NCI-H2081 (cell line): ENCODE measurements around the gene IGDCC3.
"Not testable (repeated sequence)": the region's sequence is repeated elsewhere in the genome, so short reads cannot be mapped to it uniquely, and the experiment has no call there.

ENCODE experiments used
- DNase-seq, 2 experiments: peaks; one replicate each; lab custom pipeline; 2025; lab: John Stamatoyannopoulos, UW

Gene IGDCC3

DNA sequence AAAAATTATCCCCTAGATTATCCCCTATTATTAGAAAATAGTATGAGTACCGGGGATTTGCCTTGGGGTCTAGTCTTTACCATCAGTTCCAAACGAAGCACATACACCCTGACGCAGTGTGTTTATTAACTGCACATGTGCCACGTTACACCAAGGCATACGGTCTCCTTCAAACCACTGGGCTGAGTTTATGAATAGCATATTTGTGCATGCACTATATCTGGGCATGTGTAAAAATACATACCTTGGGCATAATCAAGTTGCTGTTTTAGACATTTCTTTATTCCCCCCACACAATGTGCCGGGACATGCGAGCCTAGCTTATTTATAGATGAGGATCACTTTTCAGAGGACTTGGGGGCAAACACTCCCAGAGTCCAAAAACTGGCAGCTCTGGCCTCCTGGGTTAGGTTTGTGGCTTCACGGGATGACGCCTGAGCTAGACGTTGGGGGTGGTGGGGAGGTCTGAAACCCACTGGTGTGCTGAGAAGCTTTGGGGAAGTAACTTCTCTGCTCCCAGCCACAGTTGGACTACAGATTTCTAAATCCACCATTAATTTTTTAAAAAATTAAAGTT, 28.7 kb upstream of the IGDCC3 start:
- DNase-seq = no peak

DNA sequence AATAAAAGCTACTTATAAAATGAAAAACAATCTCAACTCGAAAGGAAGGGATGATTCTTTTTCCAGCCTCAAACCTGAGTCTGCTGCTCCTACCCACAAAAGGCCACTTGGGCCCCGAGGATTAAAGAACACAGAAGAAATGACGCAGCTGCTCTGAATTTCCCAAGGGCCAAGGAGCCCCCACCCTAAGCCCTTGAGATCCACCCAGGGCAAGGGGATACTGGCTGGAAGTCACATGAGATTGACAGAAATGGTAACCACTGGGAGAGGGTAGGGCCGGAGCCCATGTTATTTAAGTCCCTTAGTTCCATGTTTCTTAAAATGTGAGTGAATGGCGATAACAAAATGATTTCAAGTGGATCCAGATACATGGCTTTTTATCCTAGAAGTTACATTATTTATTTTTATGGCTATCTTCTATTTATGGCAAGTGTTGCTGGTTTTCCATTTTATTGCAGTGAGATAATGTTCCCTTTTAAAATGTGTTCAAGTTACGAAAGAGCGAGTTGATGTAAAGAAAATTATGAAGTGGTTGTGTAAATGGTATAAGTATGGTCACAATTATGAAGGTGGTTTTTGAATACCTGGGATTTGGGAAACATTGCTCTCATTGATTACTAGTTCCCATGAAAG, 28.1 kb upstream of the IGDCC3 start:
- no peak for DNase-seq

DNA sequence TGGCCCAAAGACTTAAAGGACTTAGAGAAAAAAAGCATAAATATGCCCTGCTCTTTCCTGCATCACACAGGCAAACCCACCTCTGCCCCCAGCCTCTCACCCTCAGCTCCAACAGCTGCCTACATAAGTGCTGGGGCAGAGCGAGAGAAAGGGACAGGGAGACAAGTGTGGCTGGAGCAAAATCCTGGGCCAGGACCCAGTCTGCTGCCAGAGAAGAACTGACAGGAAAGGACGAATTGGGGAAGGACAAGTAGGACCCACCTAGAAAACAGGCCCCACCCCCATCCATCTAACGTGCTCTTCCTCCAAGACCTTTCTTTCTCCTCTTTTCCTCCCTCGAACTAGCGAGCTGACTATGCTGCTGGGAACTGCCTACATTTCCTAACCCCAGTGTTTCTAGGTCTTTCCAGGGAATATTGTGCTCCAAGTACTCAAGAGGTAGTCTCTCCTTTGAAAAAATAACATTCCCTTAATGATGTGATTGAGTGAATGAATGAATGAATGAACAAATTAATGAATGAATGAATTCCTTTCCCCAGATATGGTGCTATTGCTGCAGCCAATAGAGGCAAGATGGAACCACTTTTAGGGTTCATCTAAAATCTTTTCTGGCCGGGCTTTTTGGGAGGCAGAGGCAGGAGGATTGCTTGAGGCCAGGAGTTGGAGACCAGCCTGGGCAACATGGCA, 26.5 kb upstream of the IGDCC3 start:
- no peak for DNase-seq

DNA sequence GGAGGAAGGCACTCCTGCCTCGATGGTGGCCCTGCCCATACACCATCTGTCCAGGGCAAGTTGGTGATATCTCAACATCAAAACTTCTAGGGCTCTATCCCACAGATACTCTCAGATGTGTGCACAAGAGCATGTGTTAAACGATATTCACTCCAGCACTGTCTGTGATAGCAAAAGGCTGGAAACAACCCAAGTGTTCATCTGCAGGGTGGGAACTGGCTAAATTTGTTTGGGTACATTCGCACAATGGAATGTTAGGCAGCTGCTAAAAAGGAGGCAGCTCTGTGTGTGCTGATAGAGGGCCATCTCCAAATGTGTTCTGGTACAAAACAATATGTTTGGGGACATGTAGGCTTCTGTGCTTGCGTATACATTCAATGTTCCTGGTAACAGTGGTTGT, 25.2 kb upstream of the IGDCC3 start:
- DNase-seq = no peak

DNA sequence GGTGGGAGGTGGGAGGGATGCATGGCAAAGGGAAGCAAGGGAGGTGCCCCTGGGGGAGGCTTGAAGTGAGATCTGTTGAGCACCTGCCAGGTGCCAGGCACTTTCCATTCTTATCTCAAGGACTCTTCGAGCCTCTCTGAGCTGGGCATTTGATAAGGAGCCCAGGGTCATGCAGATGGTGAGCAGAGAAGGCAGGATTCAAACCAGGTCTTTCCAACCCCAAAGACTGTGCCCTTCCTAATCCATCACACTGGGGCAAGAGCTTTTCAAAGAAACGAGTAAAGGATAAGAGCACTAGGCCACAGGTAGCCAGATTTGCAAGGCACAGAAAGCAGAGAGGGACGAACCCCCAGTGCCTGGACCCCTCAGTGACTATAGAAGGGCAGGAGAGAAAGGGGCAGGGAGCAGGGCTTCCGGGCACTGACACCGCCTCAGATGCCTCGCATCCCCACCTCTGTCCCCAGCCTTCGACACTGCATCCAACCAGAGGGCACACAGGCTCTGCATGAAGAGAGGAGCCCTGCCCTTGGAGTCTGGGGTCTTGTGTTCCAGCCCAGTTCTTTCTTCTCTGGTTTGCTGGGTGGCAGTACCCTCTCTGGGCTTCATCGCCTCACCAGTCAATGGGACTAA, 23.9 kb upstream of the IGDCC3 start:
- DNase-seq = no peak

DNA sequence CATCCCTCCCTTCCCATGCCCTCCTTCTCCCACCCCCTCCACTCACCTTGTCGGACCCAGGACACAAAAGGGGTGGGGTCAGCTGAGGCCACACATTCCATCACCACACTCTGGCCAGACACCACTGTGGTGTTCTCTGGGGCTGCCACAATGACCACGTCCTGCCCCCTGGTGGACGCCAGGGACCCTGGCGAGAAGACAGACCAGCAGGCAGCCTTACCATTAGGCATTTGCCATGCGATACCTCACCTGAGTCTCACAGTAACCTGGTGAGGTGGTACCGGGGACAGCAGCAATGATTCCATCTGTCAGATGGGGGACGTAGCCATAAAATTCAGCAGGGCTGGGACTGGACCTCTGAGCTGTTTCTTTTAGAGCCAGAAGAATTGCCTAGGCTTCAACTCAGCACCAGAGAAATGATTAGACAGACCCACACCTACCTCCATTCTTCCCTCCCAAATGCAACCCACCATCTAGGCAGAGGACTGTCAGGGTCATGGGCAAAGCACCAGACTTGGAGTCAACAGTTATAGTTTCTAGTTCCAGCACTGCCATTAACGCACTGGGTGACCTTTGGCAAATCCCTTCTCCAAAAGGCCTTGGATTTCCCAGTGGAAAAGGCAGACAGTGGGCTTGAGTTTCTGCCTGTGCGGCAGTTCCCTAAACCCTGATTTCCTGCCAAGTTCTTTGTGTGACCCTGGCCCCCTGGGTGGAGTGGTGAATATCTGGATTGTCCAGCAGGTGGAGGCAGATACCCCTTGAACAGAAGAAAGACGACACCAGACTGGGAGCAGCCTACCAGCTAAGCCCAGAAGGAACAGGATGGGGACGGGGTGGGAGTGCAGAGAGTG, 23.2 kb upstream of the IGDCC3 start:
- peak; percentile 87 to 88 for DNase-seq

DNA sequence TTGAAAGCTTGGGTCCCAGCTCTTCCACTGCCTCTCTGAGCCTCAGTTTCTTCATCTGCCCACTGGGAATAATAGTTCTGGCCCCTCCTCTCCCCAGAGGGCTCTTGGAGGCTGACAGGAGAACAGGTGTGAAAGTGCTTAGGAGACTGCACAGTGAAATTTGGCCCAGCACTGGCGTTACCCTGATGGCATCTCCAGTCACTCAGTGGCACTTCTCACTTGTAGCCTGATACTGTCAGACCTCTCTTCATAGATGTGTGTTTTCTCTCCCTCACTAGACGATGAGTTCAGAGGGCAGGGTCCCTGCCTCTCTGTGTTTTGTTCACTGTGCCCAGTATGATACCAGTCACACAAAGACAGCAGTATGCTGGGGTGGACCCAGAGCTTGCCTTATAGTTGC, 22.2 kb upstream of the IGDCC3 start:
- DNase-seq = no peak

DNA sequence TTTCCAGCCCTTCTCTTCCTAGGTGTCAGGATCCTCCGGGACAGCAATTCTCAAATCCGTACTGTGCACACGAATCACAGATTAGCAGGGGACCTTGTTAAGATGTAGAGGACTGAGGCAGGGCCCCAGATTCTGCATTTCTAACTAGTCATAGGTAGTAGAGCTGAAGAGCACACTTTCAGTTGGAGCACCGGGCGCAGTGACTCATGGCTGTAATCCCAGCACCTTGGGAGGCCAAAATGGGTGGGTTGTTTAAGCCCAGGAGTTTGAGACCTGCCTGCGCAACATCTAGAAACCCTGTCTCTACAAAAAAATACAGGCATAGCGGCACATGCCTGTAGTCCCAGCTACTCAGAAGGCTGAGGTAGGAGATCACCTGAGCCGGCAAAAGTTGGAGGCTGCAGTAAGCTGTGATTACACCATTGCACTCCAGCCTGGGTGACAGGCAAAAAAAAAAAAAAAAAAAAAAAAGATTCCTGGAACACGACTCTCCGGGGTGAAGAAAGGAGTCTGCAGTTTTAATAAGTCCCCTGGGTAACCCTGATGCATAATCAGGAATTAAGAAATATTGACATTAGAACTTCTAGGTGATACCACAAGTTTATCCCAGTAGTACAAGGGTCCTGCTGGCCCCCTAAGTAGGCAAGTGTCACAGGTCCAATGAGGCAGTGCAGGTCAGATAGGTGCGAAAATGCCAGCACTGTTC, 21.4 kb upstream of the IGDCC3 start:
- DNase-seq = no peak

DNA sequence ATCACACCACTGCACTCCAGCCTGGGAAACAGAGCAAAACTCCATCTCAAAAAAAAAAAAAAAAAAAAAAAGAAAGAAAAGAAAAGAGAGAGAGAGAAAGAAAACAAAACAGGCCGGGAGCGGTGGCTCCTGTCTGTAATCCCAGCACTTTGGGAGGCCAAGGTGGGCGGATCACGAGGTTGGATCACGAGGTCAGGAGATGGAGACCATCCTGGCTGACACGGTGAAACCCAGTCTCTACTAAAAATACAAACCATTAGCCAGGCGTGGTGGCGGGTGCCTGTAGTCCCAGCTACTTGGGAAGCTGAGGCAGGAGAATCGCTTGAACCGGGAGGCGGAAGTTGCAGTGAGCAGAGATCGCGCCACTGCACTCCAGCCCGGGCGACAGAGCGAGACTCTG, 20.7 kb upstream of the IGDCC3 start:
- DNase-seq = not testable (repeated sequence)

DNA sequence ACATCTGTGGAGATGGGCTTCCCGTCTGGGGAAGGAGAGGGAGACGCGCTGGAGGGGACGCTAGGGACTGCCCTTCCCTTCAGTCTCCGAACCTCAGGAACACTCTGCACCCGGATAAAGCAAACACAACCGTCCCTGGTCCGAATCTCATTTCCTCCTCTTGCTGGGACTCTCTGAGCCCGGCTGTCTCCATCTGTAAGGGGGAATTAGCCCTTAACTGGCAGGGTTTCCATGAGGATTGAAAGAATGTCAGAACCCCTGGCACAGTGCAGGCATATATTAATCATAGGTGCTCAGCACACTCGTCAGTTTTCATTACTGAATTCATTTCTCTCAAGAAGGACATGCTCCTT, 19.1 kb upstream of the IGDCC3 start:
- DNase-seq = no peak

DNA sequence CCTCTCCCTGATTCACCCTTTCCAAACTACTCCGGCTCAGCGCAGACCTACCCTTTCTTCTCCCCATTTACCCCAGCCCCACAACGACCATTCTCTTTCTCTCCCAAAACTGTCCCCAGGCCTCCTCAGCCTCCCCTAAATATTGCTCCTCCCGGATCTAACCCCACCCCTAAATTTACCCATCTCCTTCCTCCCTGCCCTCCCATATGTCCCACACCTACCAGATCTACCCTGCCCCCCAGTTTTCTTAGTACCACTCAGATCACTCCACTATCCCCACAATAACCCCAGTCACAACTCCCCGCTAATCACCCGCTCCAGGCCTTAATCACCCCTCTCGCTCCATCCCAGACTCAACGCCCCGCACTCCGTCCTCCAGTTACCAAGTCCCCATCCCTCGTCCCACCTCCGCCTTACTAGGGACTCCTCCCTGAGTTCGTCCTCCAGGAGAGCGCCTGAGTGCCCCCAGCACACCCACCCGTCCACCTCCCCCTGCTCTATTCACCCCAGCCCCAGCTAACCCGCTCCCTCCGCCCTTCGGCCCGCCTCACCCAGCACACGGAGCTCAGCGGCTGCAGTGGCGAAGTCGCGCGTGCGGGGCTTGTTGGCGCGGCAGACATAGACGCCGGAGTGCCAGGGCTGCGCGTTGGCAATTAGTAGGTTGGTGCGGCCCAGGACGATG, 18.6 kb upstream of the IGDCC3 start:
- DNase-seq = no peak

DNA sequence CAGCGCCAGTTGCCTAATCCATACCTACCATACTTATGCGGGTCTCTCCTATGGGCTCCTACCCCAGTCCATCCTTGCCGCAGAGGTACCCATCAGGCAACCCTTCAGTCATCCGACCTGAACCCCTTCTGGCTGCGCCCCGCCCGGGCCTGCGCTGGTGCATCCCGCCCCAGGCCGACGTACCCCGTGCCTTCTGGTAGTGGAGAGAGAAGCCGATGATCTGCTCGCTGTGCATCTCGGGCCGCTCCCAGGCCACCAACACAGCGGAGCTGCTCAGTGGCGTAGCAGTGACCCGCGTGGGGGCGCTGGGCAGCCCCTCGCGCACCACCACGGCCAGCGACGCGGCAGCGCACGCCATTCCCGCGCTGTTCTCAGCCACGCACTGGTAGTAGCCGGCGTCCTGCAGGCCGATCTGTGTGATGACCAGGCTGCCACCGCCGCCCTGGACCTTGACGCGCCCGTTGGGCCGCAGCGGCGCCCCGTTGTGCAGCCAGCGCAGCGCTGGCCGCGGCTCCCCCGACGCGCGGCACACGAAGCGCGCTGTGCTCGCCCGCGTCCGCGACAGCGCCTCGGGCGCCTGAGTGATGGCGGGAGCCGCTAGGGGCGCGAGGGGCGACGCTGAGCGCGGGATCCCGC, 17.9 kb upstream of the IGDCC3 start:
- DNase-seq = no peak

DNA sequence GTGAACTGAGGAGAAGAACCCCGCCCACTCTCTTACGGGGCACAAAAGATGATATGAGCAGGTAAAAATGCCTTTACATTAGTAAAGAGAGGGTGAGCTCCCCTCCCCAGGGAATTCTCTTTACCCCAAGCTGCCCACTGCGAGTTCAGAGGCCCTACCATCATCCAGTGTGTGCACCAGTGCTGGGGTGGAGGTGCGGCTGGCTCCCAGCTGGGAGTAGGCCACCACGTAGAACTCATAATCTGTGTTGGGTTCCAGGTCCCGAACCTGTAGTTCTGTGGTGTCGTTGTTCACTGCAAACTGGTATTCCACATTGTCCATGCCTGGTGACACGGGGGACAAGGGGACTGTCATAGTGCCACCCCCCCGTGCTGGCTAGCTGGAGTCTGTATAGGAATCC, 17.1 kb upstream of the IGDCC3 start:
- DNase-seq = no peak

DNA sequence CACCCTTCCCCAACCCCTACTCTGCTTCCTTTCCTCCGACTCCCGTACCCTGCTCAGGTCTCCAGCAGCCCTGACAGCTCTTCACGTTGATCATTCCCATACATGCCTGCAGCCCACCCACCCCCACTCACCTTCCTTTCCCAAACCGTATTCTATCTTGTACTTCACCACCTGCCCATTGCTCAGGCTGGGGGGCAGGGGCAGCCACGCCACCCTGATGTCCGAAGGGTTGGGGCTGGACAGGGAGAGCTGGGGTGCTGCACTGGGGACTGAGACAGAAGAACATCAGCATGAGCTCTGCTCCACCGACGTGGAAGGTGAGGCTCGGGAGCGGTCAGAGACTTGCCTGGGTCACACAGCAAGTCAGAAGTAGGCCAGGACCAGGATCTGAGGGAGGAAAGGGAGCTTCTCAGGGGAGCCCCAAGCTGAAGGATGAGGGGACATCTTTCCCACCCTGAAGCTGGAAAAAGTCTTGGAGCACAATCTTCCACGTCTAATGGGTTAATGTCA, 16.5 kb upstream of the IGDCC3 start:
- no peak for DNase-seq

DNA sequence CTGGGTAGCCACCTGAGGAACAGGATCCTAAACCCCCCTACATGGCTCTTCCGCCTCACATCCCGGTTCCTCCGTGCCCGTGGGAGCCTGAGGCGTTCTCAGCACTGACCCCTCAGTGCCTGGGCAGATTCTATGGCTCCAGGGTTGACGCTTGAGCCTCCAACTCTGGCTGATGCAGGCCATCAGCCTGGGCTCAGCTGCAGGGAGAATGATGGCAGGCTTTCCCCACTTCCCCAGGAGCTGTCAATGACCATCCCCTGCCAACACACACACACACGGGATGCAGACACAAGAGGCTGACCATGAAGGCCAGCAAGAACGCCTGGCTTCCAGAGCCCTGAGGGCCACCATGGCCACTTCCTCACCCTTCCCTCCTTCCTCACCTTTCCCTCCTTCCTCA, 15.8 kb upstream of the IGDCC3 start:
- DNase-seq = no peak

DNA sequence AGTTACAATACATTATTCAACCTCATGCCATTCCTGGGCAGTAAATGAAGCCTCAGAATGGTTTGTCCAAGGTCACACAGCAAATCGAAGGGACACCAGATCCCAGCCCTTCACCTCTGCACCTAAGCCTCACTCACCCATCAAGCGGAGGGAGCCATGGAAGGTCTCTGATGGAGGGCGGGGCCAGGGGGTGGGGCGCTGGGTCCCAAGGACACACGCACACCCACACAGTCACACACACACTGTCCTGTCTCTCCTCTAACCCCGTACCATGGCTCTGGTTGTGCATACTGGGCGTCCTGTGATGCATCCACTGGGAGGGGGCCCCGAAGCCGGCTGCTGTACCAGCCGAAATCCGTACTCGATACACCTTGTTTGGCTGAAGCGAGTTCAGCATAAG, 15.3 kb upstream of the IGDCC3 start:
- no peak for DNase-seq

DNA sequence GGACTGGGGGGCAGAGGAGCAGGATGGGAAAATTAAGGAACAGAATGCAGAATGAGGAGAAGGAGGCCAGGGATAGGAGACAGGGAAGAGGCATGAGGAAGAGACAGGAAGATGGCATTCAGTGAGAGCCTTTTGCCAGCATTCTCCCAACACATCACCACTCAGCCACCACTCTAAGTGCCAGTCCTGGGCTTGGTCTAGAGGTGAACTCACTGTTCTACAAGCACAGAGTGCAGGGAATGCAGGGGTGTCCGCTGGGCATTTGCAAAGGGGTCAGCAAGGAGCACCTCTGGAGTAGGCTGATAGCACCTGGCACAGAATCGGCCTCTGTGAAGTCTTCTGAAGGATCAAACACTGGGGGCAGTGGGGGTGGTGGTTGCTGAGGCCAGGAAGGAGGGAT, 14.6 kb upstream of the IGDCC3 start:
- no peak for DNase-seq

DNA sequence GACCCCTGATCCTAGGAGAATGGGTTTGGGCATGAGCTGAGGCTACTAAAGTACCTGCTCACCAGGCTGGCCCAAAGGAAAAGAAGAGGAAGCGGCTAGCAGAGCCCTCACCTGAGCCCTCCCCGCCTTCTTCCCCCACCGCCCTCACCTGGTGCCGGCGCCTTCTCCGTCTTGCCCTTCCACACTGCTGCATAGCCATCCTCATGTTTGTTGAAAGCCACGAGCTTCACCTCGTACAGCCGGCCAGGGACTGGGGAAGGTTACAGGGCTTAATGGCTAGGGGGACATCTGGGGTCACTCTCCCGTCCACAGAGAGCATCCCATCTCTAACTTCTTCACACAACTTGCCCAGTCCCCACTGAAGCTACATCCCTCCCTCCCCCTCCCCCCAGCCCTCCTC, 13.9 kb upstream of the IGDCC3 start:
- DNase-seq = no peak

DNA sequence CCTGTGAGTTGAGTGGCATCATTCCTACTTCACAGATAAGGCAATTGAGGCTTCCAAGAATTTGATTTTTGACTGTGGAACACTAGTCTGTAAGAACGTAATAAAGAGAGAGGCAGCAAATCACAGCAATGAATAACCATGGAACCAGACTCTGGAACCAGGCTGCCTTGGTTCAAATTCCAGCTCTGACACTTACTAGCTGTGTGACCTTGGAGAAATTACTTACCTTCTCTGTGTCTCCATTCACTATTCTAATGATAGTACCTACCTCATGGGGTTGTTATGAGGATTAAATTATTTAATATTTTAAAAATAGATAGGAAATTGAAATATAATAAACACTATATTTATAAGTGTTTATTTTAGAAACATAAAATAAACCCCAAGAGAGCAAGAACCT, 12.6 kb upstream of the IGDCC3 start:
- no peak for DNase-seq

DNA sequence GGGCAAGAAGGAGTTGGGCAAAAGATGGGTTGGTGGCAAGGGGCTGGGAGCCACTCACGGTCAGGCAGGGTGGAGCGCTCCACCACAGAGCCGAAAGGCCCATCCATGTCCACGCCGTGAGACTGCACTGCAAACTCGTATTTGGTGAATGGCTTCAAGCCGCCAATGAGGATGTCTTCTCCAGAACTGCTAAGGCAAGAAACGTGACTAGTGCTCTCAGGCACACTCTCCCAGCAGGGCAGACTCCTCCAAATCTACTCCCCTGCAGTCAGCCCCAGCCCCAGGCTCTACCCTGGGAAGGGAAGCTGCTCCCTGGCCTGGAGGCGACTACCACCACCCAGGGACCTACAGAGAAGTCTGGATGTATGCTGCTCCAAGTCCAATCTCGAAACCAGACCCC, 11.4 kb upstream of the IGDCC3 start:
- no peak for DNase-seq
